GM19351 (cell line): Measurements from ENCODE around the gene TRPC1.

Experiments
- ATAC-seq: cut with Tn5 transposase; IDR thresholded peaks from one replicate; pipeline ENCODE4 v1.9.1; 2021; ENCODE audit warnings: mild to moderate bottlenecking, moderate library complexity; ENCODE audit not compliant: unreplicated experiment

TRPC1 gene

DNA sequence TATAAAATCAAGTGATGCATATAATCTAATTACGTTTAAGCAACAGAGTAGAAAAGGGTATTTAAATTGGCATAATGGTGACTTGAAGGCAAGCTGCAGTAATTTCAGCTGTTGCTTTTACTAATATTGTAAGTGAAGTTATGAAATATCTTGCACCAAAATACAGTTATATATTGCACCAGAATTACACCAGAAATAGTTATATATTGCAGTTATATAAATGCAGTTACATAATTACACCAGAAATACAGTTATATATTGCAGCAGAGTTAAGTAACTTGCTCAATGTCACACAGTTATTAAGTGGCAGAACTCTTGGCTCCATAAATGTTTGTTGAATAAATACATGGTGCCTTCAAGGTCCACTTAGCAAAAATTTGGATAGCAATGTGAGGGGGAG, 113.7 kb downstream of the TRPC1 start:
- no peak for ATAC-seq

DNA sequence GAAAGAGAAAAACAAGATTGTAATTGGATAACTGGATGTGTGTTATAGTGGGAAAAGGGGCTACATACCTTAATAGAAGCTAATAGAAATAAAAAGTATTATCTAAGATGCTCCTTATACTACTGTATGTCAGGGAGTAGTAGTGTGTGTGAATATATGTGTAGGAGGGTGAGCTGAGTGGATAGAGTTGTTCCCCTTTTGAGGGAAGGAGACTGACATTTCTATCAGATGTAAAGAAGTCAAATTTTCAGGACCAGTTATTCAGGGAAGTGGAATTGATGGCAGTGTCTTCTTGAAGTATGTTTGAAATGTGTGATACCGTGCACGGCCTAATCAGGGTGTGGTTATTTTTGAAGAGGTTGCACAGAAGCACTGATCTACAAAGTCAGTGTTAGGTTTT, 116.0 kb downstream of the TRPC1 start:
- ATAC-seq = no peak

DNA sequence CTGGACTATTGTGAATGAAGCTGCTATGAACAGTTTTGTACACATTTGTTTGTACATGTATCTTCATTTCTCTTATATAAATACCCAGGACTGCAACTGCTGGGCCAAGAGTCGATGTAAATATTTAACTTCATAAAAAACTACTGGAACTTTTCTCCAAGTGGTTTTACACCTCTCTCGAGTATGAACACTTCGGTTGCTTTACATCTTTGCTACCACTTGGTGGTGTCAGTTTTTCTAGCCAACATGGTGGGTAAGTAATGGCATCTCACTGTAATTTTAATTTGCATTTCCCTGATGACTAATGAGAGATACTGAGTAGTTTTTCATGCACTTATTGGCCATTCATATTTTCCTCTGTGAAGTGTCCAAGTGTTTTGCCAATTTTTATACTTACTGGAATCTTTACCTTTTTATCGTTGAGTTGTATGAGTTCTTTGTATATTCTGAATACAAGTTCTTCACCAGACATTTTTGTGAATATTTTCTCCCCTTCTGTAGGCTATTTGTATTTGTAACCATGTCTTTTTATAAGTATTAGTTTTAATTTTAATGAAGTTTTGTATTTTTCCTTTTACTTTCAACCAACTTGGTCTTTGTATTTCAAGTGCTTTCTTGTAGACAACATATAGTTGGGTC, 120.6 kb downstream of the TRPC1 start:
- peak; percentile 69 for ATAC-seq

DNA sequence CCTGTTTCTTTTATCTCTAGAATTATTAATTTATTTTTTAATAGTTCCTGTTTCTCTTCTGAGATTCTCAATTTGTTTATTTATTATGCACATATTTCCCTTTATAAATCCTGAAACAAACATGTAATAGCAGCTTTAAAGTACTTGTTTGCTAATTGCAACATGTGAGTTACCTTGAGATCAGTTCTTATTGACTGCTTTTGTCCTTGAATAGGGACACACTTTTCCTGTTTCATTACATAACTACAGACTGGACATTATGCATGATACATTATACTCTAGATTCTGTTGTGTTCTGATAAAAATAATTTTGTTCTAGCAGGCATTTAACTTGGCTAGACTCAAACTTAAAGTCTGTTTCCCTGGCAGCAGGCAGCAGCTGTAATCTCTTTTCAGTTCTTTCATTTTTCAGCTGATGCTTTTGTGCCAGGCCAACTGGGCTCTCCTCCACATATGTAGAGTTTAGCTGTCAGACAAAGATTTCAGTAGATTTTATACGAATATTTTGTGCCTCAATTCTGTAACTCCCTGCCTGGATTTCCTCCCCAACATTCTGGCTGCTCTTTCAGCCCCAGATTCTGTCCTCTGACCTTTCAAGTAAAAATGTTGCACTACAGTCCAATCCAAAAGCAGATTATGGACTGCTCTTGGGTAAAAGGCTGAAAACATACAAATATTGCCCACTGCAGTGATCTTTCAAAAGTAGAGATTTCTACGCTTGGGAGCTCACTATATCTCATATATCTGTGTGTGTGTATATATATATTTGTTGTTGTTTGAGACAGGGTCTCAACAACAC, 123.1 kb downstream of the TRPC1 start:
- ATAC-seq = no peak

DNA sequence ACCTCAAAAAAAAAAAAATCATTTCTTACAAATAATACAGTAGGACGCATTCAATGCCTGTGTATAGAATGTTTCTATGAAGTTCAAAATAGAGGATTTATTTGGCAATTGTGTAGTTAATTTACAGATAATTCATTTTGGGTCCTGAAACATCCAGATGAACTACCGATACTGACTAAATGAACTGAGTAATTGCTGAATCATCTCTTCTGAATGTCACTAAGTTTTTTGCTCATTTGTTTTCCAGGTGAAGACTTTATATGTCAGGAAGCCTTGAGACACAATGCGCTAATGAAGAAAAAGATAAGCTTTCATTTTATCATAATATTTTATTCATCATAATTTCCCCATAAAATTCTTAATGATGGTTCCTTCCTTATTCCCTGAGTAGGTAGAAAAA, 125.3 kb downstream of the TRPC1 start:
- ATAC-seq = no peak

DNA sequence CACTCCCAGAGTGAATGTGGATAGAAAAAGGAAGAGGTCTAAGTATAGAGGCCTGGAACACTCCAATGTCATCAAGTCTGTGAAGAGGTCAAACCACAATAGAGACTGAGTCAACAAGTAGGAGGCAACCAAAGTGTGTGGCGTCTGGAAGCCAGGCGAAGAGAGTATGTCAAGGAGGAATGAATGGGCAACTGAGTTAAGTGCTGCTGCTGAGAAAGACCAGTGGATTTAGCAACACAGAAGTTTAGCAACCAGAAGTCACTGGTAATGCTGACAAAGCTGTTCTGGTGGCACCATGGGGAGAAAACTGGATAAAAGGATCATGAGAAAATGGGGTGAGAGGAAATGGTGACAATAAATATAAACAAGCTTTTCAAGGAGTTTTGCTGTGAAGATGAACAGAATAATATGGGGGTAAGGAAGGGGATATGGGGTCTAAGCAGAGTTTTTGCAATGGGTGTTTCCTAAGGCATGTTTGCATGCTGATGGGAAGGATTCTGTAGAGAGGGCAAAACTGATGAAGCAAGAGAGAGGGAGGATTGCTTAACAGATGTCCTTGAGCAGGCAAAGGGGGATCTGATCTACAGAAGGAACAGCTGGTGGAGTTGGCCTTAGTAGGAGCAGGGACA, 126.7 kb downstream of the TRPC1 start:
- ATAC-seq = no peak

DNA sequence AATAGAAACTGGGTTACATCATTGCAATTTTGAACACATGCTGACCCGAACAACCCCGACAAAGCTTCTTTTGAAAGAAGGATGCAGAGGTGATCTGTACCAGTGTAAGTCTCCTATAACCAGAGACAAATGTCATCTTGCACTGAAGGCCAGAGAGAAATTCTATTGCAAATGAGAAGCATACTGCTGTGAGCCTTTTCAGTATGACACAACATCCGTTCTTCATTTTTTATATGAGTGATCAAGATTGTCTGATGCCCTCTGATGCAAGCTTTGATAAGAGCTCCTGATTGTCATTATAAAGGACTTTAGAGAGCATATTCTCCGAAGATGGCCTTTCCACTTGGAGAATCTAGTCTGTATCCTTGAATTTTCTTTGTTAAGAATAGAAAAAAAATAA, 128.2 kb downstream of the TRPC1 start:
- ATAC-seq = no peak

DNA sequence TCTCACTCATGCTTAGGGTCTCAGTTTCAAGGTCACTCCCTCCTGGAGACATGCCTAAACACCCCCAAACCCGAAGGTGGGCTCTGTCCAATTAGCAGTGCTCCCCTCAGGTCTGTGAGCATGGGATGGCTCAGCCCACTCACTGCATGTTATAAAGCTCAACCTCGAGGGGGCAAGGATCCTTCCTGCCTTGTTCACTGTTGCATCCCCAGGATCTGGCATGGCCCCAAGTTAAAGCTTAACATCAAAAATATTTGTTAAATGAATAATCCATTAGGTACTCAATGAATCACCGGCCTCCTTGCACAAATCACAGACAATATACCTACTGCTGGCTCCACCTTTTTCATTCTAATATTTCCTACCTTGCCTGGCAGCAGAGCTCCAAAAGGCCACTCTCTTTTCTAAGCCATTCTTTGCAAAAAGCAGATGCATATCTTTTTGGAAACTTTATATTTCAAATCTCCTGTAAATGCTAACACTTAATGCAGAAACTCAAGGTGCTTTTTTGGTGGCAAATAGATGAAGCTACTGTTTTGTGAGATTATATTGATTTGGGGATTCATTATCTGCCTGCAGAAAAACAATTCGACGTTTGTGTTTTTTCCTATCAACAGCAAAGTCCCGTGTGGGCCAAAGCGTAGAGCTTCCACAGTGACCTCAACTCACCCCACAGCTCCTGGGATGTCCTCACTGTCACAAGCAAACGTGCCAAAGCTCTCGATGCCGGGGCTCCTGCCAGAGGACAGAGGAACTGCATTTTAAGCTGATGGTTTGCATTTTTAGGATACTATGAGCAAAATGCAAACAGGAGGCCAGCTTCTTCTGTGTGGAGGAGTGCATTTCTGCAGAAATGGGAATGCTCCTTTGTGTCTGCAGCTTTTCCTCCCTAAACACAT, 129.7 kb downstream of the TRPC1 start:
- no peak for ATAC-seq

DNA sequence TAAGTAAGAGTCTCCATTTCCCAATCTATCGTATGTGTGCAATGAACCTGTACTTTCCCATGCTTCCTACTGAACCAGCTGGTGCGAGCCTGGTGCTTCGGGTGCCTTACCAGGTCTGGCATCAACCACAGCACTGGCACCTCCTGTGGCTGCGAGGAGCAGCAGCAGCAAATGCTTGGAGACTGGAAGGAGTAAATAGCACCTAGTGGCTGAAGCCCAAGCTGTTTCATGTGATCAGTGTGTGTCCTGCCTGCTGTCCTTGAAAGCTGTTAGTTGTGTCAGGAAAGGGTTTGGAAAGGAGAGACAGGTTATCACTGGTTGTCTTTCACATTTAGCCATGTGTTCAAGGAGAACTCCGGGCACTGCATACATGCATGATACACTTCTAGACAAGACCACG, 133.2 kb downstream of the TRPC1 start:
- ATAC-seq = no peak
